Urinary bladder (tissue), 4 donors: ENCODE data around the gene DGKZ. TPM values are rescaled to one million over a fixed set of nuclear protein-coding genes. Genes with fewer than 3 reads are reported as not detected.
A peak's percentile ranks its signal among the peaks of the same experiment; 100 is the strongest.

Source experiments
- DNase-seq: peaks from one replicate; pipeline ENCODE4 v3.0.0-alpha.2; 2015; ENCODE audit errors: extremely low spot score
- H3K27ac ChIP-seq: one replicate; pipeline ENCODE4 v1.5.1; 2013; ENCODE audit warnings: low read depth, mild to moderate bottlenecking, moderate library complexity
- H3K36me3 ChIP-seq: one replicate; pipeline ENCODE4 v1.6.1; 2013; ENCODE audit warnings: mild to moderate bottlenecking, moderate library complexity; ENCODE audit not compliant: insufficient read depth
- H3K4me1 ChIP-seq: one replicate; pipeline ENCODE4 v1.6.1; 2013; ENCODE audit warnings: mild to moderate bottlenecking, moderate library complexity; ENCODE audit not compliant: insufficient read depth
- H3K4me3 ChIP-seq: one replicate; pipeline ENCODE4 v1.5.1; 2013; ENCODE audit warnings: low read depth, low read length
- WGBS: extraction: QIAGEN DNeasy Blood & Tissue Kit; methylation state at CpG from one replicate; pipeline ENCODE4 v1.1.7; 2013; 5-methylcytosine and 5-hydroxymethylcytosine counted together
- polyA plus RNA-seq: library from polyadenylated mRNA; stranded (reverse); fragments of 200-250 nt; gene quantifications from one replicate; pipeline ENCODE4 v1.2.3, GENCODE V29; 2013
- total RNA-seq: library from RNA; depleted of rRNA; stranded (reverse); fragments of >200 nt; gene quantifications from one replicate; pipeline ENCODE4 v1.2.3, GENCODE V29; 2014
- donor health status: healthy with polysubstance abuse.
- donor health status: healthy.

DGKZ gene
- total and polyA plus RNA-seq, 2 donors: 18.5 to 47.8 TPM

- Histone ChIP-seq H3K4me1 (no peaks in the 10 kb centered on the region), H3K4me3 (peak within 1 kb of the TSS; percentile 70), H3K27ac (peak within 1 kb of the TSS; percentile 51), H3K36me3 (no peaks in the 10 kb centered on the region)
- DNase-seq: no peak
- WGBS: 2% methylated on average over 93 of the region's 96 CpGs
These were observed 34.0 kb downstream of the DGKZ start, which contains the start of gene MDK for GRCh38 chr11:46381048-46381818. Gene MDK, plus strand, starts transcription at chr11:46381669. Its CDS starts 389 bp downstream, at chr11:46382058.

DNA sequence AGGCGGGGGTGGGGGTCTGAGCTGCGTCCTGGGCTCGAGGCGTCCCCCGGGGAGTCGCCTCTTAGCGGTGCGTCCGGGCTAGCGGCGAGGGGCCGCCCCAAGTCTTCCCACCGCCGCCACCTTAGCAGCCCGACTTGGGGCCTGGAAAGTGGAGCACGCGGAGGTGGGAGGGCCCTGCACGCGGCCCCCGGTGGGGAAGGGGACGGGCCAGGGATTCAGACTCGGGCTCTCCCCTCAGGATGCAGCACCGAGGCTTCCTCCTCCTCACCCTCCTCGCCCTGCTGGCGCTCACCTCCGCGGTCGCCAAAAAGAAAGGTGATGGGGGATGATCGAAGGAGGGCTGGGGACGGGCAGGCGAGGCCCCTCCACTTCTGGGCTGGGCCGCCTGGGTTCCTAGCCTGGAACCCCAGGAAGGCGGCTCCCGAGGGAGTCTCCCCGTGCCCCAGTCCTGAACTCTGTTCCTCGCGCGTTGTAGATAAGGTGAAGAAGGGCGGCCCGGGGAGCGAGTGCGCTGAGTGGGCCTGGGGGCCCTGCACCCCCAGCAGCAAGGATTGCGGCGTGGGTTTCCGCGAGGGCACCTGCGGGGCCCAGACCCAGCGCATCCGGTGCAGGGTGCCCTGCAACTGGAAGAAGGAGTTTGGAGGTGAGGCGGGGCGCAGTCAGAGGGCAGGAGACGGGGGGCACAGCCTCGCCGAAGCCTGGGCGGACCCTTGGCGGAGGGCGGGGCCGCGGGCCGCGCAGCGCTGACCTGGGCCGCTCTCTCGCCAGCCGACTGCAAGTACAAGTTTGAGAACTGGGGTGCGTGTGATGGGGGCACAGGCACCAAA, 34.8 kb downstream of the DGKZ start:
- H3K36me3 ChIP-seq: no peaks in the 10 kb centered on the region
- no peak for DNase-seq
- WGBS: 3% methylated on average over 66 of the region's 66 CpGs
- no peaks in the 10 kb centered on the region for H3K4me1 ChIP-seq
- no peak overlapping the region for H3K27ac ChIP-seq
- peak overlapping the region; percentile 70 for H3K4me3 ChIP-seq

- WGBS: 47% methylated on average over 18 of the region's 18 CpGs
- peak overlapping the region; percentile 70 for H3K4me3 ChIP-seq
These were observed 35.6 kb downstream of the DGKZ start for GRCh38 chr11:46382646-46383403.

DNA sequence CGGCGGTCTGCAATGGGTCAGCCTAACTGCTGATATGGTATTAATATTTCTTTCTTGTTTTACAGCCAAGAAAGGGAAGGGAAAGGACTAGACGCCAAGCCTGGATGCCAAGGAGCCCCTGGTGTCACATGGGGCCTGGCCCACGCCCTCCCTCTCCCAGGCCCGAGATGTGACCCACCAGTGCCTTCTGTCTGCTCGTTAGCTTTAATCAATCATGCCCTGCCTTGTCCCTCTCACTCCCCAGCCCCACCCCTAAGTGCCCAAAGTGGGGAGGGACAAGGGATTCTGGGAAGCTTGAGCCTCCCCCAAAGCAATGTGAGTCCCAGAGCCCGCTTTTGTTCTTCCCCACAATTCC, 36.1 kb downstream of the DGKZ start:
- Histone ChIP-seq H3K4me3 (no peak overlapping the region), H3K36me3 (no peaks in the 10 kb centered on the region), H3K27ac (no peak overlapping the region), H3K4me1 (no peaks in the 10 kb centered on the region)
- WGBS: 86% methylated on average over 7 of the region's 7 CpGs
- no peak for DNase-seq

More at GRCh38 chr11:46382646-46383403, 35.6 kb downstream of the DGKZ start:
- no peak for DNase-seq
- no peaks in the 10 kb centered on the region for H3K4me1 ChIP-seq
- no peaks in the 10 kb centered on the region for H3K36me3 ChIP-seq
- H3K27ac ChIP-seq: no peak overlapping the region

GRCh38 chr11:46383974-46384701, 36.9 kb downstream of the DGKZ start:
- WGBS: 90% methylated on average over 12 of the region's 12 CpGs

DNA sequence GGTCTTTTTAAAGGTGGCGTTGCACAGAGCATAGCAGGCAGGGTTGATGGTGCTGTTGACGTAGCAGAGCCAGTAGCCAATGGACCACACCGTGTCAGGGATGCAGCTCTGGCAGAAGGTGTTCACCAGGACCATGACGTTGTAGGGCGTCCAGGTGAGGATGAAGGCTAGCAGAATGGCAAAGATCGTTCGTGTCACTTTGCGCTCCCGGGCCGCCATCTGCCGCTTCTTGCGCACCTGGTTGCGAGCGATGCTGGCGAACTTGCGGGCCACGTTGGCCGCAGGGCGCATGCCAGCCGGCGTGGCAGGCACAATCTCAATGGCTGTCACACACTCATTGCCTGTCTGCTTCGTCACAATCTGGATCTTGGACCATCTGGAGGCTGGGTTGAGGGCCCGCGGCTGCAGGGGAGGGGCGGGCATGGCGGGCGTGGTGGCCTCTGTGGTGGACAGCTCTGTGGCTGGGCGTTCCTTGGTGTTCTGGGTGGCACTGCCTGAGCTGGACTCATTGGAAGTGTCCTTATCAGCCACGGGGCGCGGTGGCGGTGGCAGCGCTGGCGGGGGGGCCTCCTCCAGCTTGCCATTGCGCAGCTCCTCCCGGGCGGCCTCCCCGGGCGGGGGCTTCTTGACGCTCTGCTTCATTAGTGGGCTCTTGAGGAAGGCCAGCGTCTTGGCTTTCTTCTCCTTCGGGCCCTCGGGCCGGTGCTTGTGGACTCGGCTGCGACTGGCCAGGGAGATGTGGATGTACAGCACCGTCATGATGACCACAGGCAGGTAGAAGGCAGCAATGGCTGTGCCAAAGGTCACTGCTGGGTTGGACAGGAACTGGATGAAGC, 38.1 kb downstream of the DGKZ start:
- H3K27ac ChIP-seq: no peak overlapping the region
- no peak overlapping the region for H3K4me3 ChIP-seq
- WGBS: 95% methylated on average over 47 of the region's 47 CpGs
- no peak for DNase-seq
- no peaks in the 10 kb centered on the region for H3K36me3 ChIP-seq
- H3K4me1 ChIP-seq: no peaks in the 10 kb centered on the region

More at GRCh38 chr11:46383974-46384701, 36.9 kb downstream of the DGKZ start:
- H3K36me3 ChIP-seq: no peaks in the 10 kb centered on the region
- no peaks in the 10 kb centered on the region for H3K4me1 ChIP-seq
- no peak overlapping the region for H3K27ac ChIP-seq
- H3K4me3 ChIP-seq: no peak overlapping the region
- DNase-seq: no peak

- WGBS: 96% methylated on average over 25 of the region's 25 CpGs
- no peak overlapping the region for H3K27ac ChIP-seq
- no peaks in the 10 kb centered on the region for H3K36me3 ChIP-seq
- no peak for DNase-seq
- H3K4me1 ChIP-seq: no peaks in the 10 kb centered on the region
- no peak overlapping the region for H3K4me3 ChIP-seq
These were observed 38.8 kb downstream of the DGKZ start for GRCh38 chr11:46386005-46386578.

- no peak for DNase-seq
- no peaks in the 10 kb centered on the region for H3K36me3 ChIP-seq
- 91% methylated on average over 4 of the region's 4 CpGs for WGBS
- H3K4me1 ChIP-seq: no peaks in the 10 kb centered on the region
- H3K27ac ChIP-seq: no peak overlapping the region
- H3K4me3 ChIP-seq: no peak overlapping the region
These were observed 39.4 kb downstream of the DGKZ start for GRCh38 chr11:46386674-46387073.

DNA sequence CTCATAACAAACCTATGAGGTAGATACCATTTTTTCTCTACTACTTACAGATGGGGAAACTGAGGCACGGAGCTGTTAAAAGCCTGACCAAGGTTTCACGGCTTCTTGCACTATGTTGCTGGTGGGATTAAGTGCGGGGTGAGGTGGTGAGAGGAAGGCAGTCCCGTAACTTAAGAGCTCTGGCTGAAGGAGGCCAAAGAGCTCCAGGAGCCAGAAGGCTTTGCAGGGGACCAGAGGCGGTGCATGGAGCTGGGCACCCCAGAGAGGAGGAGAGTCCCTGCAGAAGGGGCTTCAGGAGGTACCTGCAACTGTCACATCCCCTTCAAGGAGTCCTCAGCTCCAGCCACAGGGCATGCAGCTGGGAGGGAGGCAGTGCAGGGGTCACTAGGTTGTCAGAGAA, 40.2 kb downstream of the DGKZ start:
- DNase-seq: no peak
- WGBS: 75% methylated on average over 5 of the region's 5 CpGs
- H3K27ac ChIP-seq: no peak overlapping the region
- H3K36me3 ChIP-seq: no peaks in the 10 kb centered on the region
- no peak overlapping the region for H3K4me3 ChIP-seq
- H3K4me1 ChIP-seq: no peaks in the 10 kb centered on the region

DNA sequence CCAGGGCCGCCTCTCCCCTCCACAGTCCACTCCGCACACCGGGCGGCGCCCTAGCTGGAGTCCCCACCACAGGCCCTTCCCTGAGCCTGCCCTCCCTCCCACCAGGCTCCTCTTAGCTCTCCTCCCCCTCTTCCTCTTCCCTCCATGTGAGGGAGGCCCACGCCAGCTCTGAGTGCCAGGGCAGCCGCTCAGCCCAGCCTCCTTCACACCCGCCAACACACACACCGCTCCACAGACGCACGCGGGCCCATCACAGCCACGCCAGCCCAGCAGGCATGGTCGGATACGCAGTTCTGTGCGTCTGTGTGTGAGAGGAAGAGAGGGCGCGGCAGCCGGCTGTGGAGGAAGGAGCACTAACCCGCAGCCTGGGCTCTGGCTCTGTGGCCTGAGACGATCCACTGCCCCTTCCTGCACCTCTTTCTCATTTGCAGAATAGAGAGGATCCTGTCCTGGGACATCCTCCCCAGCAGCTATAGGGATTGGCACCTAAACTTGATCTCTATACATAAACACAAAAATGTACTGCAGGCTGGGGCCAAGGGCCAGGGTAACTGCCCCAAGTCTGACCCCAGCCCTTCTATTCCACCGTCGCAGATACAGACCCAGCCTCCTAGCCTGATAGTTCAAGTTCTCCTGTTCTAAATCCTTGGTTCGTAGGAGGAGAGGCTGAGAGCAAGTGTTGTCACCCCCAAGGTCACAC, 40.8 kb downstream of the DGKZ start:
- no peaks in the 10 kb centered on the region for H3K36me3 ChIP-seq
- no peaks in the 10 kb centered on the region for H3K4me1 ChIP-seq
- no peak overlapping the region for H3K27ac ChIP-seq
- H3K4me3 ChIP-seq: no peak overlapping the region
- DNase-seq: no peak
- 22% methylated on average over 24 of the region's 24 CpGs for WGBS

DNA sequence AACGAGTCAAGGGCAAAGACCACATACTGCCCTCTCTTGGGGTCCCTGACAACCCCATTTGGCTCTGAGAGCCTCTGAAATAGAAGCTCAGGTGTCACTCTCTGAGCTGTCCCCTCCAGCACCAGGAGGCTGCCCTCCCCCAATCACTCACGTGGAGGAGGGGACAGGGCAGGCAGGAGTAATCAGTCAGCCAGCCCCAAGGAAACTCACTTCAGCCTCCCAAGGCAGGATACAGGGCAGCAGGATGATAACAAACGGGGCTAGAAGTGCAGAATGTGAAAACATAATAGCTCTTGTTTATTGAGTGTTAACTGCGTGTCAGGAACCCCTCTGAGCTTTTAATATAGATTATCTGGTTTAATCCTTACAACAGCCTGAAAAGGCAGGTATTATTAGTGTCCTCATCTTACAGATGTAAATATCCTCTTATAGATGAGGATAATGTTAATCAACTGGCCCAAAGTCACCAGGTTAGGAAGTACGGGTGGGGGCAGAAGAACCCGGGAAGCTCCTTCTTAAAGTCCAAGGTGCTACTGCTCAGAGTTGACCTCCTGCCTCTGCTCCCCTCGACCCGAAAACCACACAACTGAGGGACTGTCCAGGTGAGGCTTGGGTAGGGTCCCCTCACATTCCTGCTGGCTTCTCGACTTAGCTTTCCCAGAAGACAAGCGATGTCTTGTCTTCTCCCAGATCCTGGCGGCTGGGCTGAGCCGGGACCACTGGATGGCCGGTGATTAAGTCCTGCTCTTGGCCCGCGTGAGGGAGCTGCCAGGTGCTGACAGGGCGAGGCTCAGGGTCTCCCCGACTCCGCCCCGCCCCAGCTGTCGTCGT, 41.6 kb downstream of the DGKZ start:
- no peak overlapping the region for H3K27ac ChIP-seq
- H3K4me1 ChIP-seq: no peaks in the 10 kb centered on the region
- WGBS: 10% methylated on average over 21 of the region's 21 CpGs
- H3K36me3 ChIP-seq: no peaks in the 10 kb centered on the region
- no peak overlapping the region for H3K4me3 ChIP-seq
- no peak for DNase-seq
